ENCODE data around the gene CAVIN3.

CAVIN3 gene

DNA sequence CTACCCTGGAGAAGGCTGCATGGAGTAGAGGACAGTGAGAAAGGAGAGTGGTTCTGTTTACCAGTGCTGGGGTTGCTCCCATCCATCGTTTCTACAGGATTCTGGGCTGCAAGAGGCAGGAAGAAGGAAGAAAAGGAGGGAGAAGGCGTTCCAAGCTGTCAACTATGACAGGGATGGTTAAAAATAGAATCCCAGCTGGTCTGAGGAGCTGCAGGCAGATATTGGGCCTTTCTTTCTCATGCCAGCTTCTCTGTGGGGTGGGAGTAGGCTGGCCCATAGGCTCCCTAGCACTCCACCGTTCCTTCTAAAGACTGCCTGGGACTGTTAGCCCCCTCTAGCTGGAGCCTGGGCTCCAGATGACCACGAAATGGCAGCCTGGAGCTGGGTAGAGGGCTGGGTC, 47.1 kb downstream of the CAVIN3 start:
- Histone ChIP-seq H2AFZ (ENCODE audit: low read length) (no peak overlapping the region), H3K4me2 (ENCODE audit: low read length) (no peak overlapping the region)

GRCh38 chr11:6271598-6271997, 48.7 kb downstream of the CAVIN3 start:
- Histone ChIP-seq H3K9ac (ENCODE audit: low read length) (no peak overlapping the region), H3K36me3 (ENCODE audit: insufficient read depth, low read length) (no peaks in the 10 kb centered on the region), H2AFZ (ENCODE audit: low read length) (no peak overlapping the region), H3K9me3 (ENCODE audit: low read length) (no peaks in the 10 kb centered on the region), H3K4me2 (ENCODE audit: low read length) (no peak overlapping the region), H3F3A (ENCODE audit: insufficient read depth, low read length) (no peaks in the 10 kb centered on the region), H3K4me1 (ENCODE audit: insufficient read depth, low read length, severe bottlenecking) (no peaks in the 10 kb centered on the region), H3K4me3 (ENCODE audit: low read depth, low read length, poor library complexity, severe bottlenecking) (no peak overlapping the region), H3K9me2 (ENCODE audit: low read depth, low read length) (no peaks in the 10 kb centered on the region), H3K27me3 (ENCODE audit: insufficient read depth, low read length) (no peaks in the 10 kb centered on the region; the same call in 1 of the 2 replicates), H4K20me1 (ENCODE audit: insufficient read depth, low read length) (no peaks in the 10 kb centered on the region), H3K79me2 (ENCODE audit: insufficient read depth, low read length) (no peaks in the 10 kb centered on the region), H3K27ac (ENCODE audit: low read depth, low read length, poor library complexity, severe bottlenecking) (no peak overlapping the region)
- TF ChIP-seq CTCF (IDR thresholded peaks at IDR 0.05; ENCODE audit: low read length) (no peak), EZH2 (IDR thresholded peaks at IDR 0.05; ENCODE audit: borderline replicate concordance, low read length) (no peak)

More for the DNA sequence above, 47.1 kb downstream of the CAVIN3 start:
- no peaks in the 10 kb centered on the region for H3K27me3 ChIP-seq (ENCODE audit: insufficient read depth, low read length)
- H3F3A ChIP-seq (ENCODE audit: insufficient read depth, low read length), result no peaks in the 10 kb centered on the region
- no peaks in the 10 kb centered on the region for H3K9me3 ChIP-seq (ENCODE audit: low read length)
- H3K79me2 ChIP-seq (ENCODE audit: insufficient read depth, low read length), result no peaks in the 10 kb centered on the region
- TF ChIP-seq EZH2 (IDR thresholded peaks at IDR 0.05; ENCODE audit: borderline replicate concordance, low read length) (no peak), CTCF (IDR thresholded peaks at IDR 0.05; ENCODE audit: low read length) (no peak)
- no peaks in the 10 kb centered on the region for H3K4me1 ChIP-seq (ENCODE audit: insufficient read depth, low read length, severe bottlenecking)
- H3K9ac ChIP-seq (ENCODE audit: low read length), result no peak overlapping the region
- no peak overlapping the region for H3K4me3 ChIP-seq (ENCODE audit: low read depth, low read length, poor library complexity, severe bottlenecking)
- H3K27ac ChIP-seq (ENCODE audit: low read depth, low read length, poor library complexity, severe bottlenecking), result no peak overlapping the region
- H3K9me2 ChIP-seq (ENCODE audit: low read depth, low read length), result no peaks in the 10 kb centered on the region
- H4K20me1 ChIP-seq (ENCODE audit: insufficient read depth, low read length), result no peaks in the 10 kb centered on the region
- H3K36me3 ChIP-seq (ENCODE audit: insufficient read depth, low read length), result no peaks in the 10 kb centered on the region

- Histone ChIP-seq H2AFZ (ENCODE audit: low read length) (no peak overlapping the region), H3K79me2 (ENCODE audit: insufficient read depth, low read length) (no peaks in the 10 kb centered on the region), H3K9me3 (ENCODE audit: low read length) (no peaks in the 10 kb centered on the region), H3K4me2 (ENCODE audit: low read length) (no peak overlapping the region), H3K27me3 (ENCODE audit: insufficient read depth, low read length) (no peaks in the 10 kb centered on the region; the same call in 1 of the 2 replicates), H4K20me1 (ENCODE audit: insufficient read depth, low read length) (no peaks in the 10 kb centered on the region), H3K4me3 (ENCODE audit: low read depth, low read length, poor library complexity, severe bottlenecking) (no peak overlapping the region), H3K4me1 (ENCODE audit: insufficient read depth, low read length, severe bottlenecking) (no peaks in the 10 kb centered on the region), H3F3A (ENCODE audit: insufficient read depth, low read length) (no peaks in the 10 kb centered on the region), H3K36me3 (ENCODE audit: insufficient read depth, low read length) (no peaks in the 10 kb centered on the region), H3K9me2 (ENCODE audit: low read depth, low read length) (no peaks in the 10 kb centered on the region), H3K9ac (ENCODE audit: low read length) (no peak overlapping the region), H3K27ac (ENCODE audit: low read depth, low read length, poor library complexity, severe bottlenecking) (no peak overlapping the region)
- TF ChIP-seq CTCF (IDR thresholded peaks at IDR 0.05; ENCODE audit: low read length) (no peak), EZH2 (IDR thresholded peaks at IDR 0.05; ENCODE audit: borderline replicate concordance, low read length) (no peak)
Measured at GRCh38 chr11:6270584-6271246, 49.6 kb downstream of the CAVIN3 start.
